ENCODE data around the gene GDF7.

GDF7 gene

GRCh38 chr2:20687260-20687832 lies 20.4 kb downstream of the GDF7 start:
- ChIA-PET POLR2A (no interaction called here), CTCF (interaction anchor here (0.5 kb wide), 1 partner anchor 233 kb away, joined by 6 read pairs; no protein-coding TSS in a partner anchor)
- TF ChIP-seq FOXK2 (IDR thresholded peaks at IDR 0.05) (no peak), ELF4 (IDR thresholded peaks at IDR 0.05) (no peak), FOXA1 (IDR thresholded peaks at IDR 0.05) (no peak), SUZ12 (IDR thresholded peaks at IDR 0.05) (no peak), L3MBTL2 (conservative IDR thresholded peaks at IDR 0.05) (no peak), TARDBP (IDR thresholded peaks at IDR 0.05) (no peak), HDGF (IDR thresholded peaks at IDR 0.05; ENCODE audit: borderline replicate concordance) (no peak), SP1 (IDR thresholded peaks at IDR 0.05) (no peak), BHLHE40 (IDR thresholded peaks at IDR 0.05; ENCODE audit: borderline replicate concordance) (no peak)
- no peak for DNase-seq (ENCODE audit: extremely low spot score)

GRCh38 chr2:20689428-20690264 lies 22.7 kb downstream of the GDF7 start:
- TF ChIP-seq FOXM1 (IDR thresholded peaks at IDR 0.05; ENCODE audit: borderline replicate concordance) (no peak), L3MBTL2 (conservative IDR thresholded peaks at IDR 0.05) (no peak), FOXK2 (IDR thresholded peaks at IDR 0.05) (no peak), ARNT (IDR thresholded peaks at IDR 0.05) (no peak), TARDBP (IDR thresholded peaks at IDR 0.05) (no peak)
- no peak for DNase-seq (ENCODE audit: extremely low spot score)
- ChIA-PET CTCF (no interaction called here), POLR2A (no interaction called here)

GRCh38 chr2:20691076-20691734 lies 24.3 kb downstream of the GDF7 start:
- no peak for DNase-seq (ENCODE audit: extremely low spot score)
- CTCF ChIA-PET, result no interaction called here
- POLR2A ChIA-PET, result no interaction called here
- TF ChIP-seq HDGF (IDR thresholded peaks at IDR 0.05; ENCODE audit: borderline replicate concordance), result no peak

- TF ChIP-seq ELF4 (IDR thresholded peaks at IDR 0.05) (no peak), HDGF (IDR thresholded peaks at IDR 0.05; ENCODE audit: borderline replicate concordance) (no peak), FOXK2 (IDR thresholded peaks at IDR 0.05) (no peak), BHLHE40 (IDR thresholded peaks at IDR 0.05; ENCODE audit: borderline replicate concordance) (no peak), SUZ12 (IDR thresholded peaks at IDR 0.05) (no peak)
- ChIA-PET CTCF (no interaction called here), POLR2A (interaction anchor here (0.9 kb wide), 1 partner anchor 18 kb away, joined by 3 read pairs; no protein-coding TSS in a partner anchor)
- DNase-seq (ENCODE audit: extremely low spot score), result no peak
Measured at GRCh38 chr2:20692081-20692480, 25.1 kb downstream of the GDF7 start.

GRCh38 chr2:20693317-20693716 lies 26.4 kb downstream of the GDF7 start:
- POLR2A ChIA-PET, result interaction anchor here (1.4 kb wide), 1 partner anchor 130 kb away, joined by 3 read pairs; the partner anchor contains the start of gene LDAH
- CTCF ChIA-PET, result no interaction called here
- TF ChIP-seq SP1 (IDR thresholded peaks at IDR 0.05), result no peak
- TF ChIP-seq HDGF (IDR thresholded peaks at IDR 0.05; ENCODE audit: borderline replicate concordance), result no peak
- no peak for TF ChIP-seq PKNOX1 (IDR thresholded peaks at IDR 0.05)
- TF ChIP-seq TARDBP (IDR thresholded peaks at IDR 0.05), result no peak
- no peak for TF ChIP-seq BHLHE40 (IDR thresholded peaks at IDR 0.05; ENCODE audit: borderline replicate concordance)
- TF ChIP-seq LEF1 (IDR thresholded peaks at IDR 0.05; ENCODE audit: borderline replicate concordance), result no peak
- TF ChIP-seq ARNT (IDR thresholded peaks at IDR 0.05), result no peak
- no peak for TF ChIP-seq ELF4 (IDR thresholded peaks at IDR 0.05)
- TF ChIP-seq FOXM1 (IDR thresholded peaks at IDR 0.05; ENCODE audit: borderline replicate concordance), result no peak
- TF ChIP-seq NFRKB (IDR thresholded peaks at IDR 0.05), result no peak
- no peak for DNase-seq (ENCODE audit: extremely low spot score)

- POLR2A ChIA-PET, result no interaction called here
- no peak for TF ChIP-seq BHLHE40 (IDR thresholded peaks at IDR 0.05; ENCODE audit: borderline replicate concordance)
- CTCF ChIA-PET, result no interaction called here
- DNase-seq (ENCODE audit: extremely low spot score), result no peak
Measured at GRCh38 chr2:20696366-20696765, 29.4 kb downstream of the GDF7 start.

- CTCF ChIA-PET, result no interaction called here
- no peak for DNase-seq (ENCODE audit: extremely low spot score)
- POLR2A ChIA-PET, result no interaction called here
- TF ChIP-seq SP1 (IDR thresholded peaks at IDR 0.05), result no peak
- TF ChIP-seq ZNF384 (IDR thresholded peaks at IDR 0.05), result no peak
- TF ChIP-seq FOXM1 (IDR thresholded peaks at IDR 0.05; ENCODE audit: borderline replicate concordance), result no peak
- no peak for TF ChIP-seq SUZ12 (IDR thresholded peaks at IDR 0.05)
- no peak for TF ChIP-seq PKNOX1 (IDR thresholded peaks at IDR 0.05)
- no peak for TF ChIP-seq HDGF (IDR thresholded peaks at IDR 0.05; ENCODE audit: borderline replicate concordance)
- TF ChIP-seq BHLHE40 (IDR thresholded peaks at IDR 0.05; ENCODE audit: borderline replicate concordance), result no peak
- TF ChIP-seq L3MBTL2 (conservative IDR thresholded peaks at IDR 0.05), result no peak
- TF ChIP-seq ARNT (IDR thresholded peaks at IDR 0.05), result no peak
- no peak for TF ChIP-seq FOXK2 (IDR thresholded peaks at IDR 0.05)
- no peak for TF ChIP-seq CTBP1 (IDR thresholded peaks at IDR 0.05; ENCODE audit: borderline replicate concordance)
- TF ChIP-seq NFRKB (IDR thresholded peaks at IDR 0.05), result no peak
- no peak for TF ChIP-seq LEF1 (IDR thresholded peaks at IDR 0.05; ENCODE audit: borderline replicate concordance)
- TF ChIP-seq TARDBP (IDR thresholded peaks at IDR 0.05), result no peak
- no peak for TF ChIP-seq ELF4 (IDR thresholded peaks at IDR 0.05)
- TF ChIP-seq FOXA1 (IDR thresholded peaks at IDR 0.05), result no peak
Measured at GRCh38 chr2:20697322-20697934, 30.5 kb downstream of the GDF7 start.
